Adrenal gland (tissue), 12 donors: Measurements from ENCODE around the gene PLEKHA5. TPM values are rescaled to one million over a fixed set of nuclear protein-coding genes. Genes with fewer than 3 reads are reported as not detected.

ENCODE experiments used
- DNase-seq, 7 donors: peaks; one replicate each; pipeline ENCODE4 v3.0.0-alpha.2; 2019 to 2020
- H3K27ac ChIP-seq, 5 donors: fragments of 200-600 bp; sonication (generic) in 4 of 5; 1 replicate in 3 of 5; 2 replicates in 2 of 5; pipeline versions ENCODE4 v1.5.1 to v1.8.0; 2016 to 2020; ENCODE audit warnings: mild to moderate bottlenecking in 1 of 5
- H3K27me3 ChIP-seq: fragments of 200-600 bp; 2 replicates; pipeline ENCODE4 v1.8.0; 2021
- H3K36me3 ChIP-seq, 2 donors: fragments of 200-600 bp; replicated peaks in 1 of 2; 1 replicate in 1 of 2; 2 replicates in 1 of 2; pipeline versions ENCODE4 v1.5.1 to v1.8.0; 2018 to 2022
- H3K4me1 ChIP-seq, 2 donors: fragments of 200-600 bp; replicated peaks in 1 of 2; 1 replicate in 1 of 2; 2 replicates in 1 of 2; pipeline versions ENCODE4 v1.5.1 to v1.8.0; 2018 to 2021
- H3K4me3 ChIP-seq, 4 donors: fragments of 200-600 bp; sonication (generic) in 3 of 4; one replicate each; pipeline ENCODE4 v1.5.1; 2016 to 2018
- H3K9me3 ChIP-seq, 3 donors: fragments of 200-600 bp; sonication (generic) in 1 of 3; replicated peaks in 1 of 3; 1 replicate in 2 of 3; 2 replicates in 1 of 3; pipeline versions ENCODE4 v1.5.1 to v1.8.0; 2016 to 2021
- POLR2A ChIP-seq, 2 donors: fragments of 450-650 bp; IDR thresholded peaks; one replicate each; pipeline ENCODE4 v1.6.1; 2017; ENCODE audit warnings: antibody characterized with exemption in 2 of 2, mild to moderate bottlenecking in 2 of 2, moderate library complexity in 1 of 2
- WGBS, 4 donors: extraction: QIAGEN DNeasy Blood & Tissue Kit in 2 of 4; methylation state at CpG; one replicate each; pipeline versions ENCODE4 v1.1.5 to v1.1.7; 2013 to 2017; 5-methylcytosine and 5-hydroxymethylcytosine counted together
- intact Hi-C, 2 donors: fragments of 100-400 bp; cut with DNase I; formaldehyde crosslinking; loops; one replicate each; pipeline versions ENCODE4 v1.14.1 to v1.15.0; 2022 to 2023
- polyA plus RNA-seq, 3 donors: library from polyadenylated mRNA; stranded (reverse); fragments of 200-250 nt in 2 of 3; fragments of 350-450 nt in 1 of 3; fragmentation: Illumina TruSeq in 1 of 3; extraction: RNeasy Lipid Tissue Mini Kit (QIAGEN cat#74804) in 1 of 3; gene quantifications; one replicate each; pipeline ENCODE4 v1.2.3, GENCODE V29; 2013 to 2014
- total RNA-seq, 9 donors: library from RNA; depleted of rRNA in 4 of 9; stranded (reverse); fragments of >200 nt in 4 of 9; fragments of 120-200 nt in 1 of 9; fragmentation: NEBNext Ultra II Directional in 1 of 9; extraction: Animal tissue kit (Norgen Biotek cat#: 25700) in 1 of 9; gene quantifications; one replicate each; pipeline versions ENCODE4 v1.1.0 to v1.2.4, GENCODE V29; 2013 to 2023
- TF ChIP-seq, protein P1 (sequence below), 6 experiments: fragments of 450-650 bp in 4 of 6; fragments of 200-600 bp in 2 of 6; sonication (generic) in 1 of 6; IDR thresholded peaks; 1 replicate in 5 of 6; 2 replicates in 1 of 6; pipeline versions ENCODE4 v1.5.1 to v1.8.0; 2016 to 2021; ENCODE audit warnings: antibody characterized with exemption in 6 of 6, mild to moderate bottlenecking in 2 of 6, moderate library complexity in 1 of 6
- donor health status: healthy with polysubstance abuse.
- donor health status: Bipolar disorder and iron deficiency.
- donor health status: DM: yes; HTN: yes; CAD: no.
- donor health status: DM: no; HTN: no; CAD: no.
- donor health status: DM: no; HTN: no; CAD: no.
- donor health status: DM: yes; HTN: yes; CAD: no.

Gene PLEKHA5
- total and polyA plus RNA-seq, 12 donors, result 26.1 to 165 (median 95.7) TPM

DNA sequence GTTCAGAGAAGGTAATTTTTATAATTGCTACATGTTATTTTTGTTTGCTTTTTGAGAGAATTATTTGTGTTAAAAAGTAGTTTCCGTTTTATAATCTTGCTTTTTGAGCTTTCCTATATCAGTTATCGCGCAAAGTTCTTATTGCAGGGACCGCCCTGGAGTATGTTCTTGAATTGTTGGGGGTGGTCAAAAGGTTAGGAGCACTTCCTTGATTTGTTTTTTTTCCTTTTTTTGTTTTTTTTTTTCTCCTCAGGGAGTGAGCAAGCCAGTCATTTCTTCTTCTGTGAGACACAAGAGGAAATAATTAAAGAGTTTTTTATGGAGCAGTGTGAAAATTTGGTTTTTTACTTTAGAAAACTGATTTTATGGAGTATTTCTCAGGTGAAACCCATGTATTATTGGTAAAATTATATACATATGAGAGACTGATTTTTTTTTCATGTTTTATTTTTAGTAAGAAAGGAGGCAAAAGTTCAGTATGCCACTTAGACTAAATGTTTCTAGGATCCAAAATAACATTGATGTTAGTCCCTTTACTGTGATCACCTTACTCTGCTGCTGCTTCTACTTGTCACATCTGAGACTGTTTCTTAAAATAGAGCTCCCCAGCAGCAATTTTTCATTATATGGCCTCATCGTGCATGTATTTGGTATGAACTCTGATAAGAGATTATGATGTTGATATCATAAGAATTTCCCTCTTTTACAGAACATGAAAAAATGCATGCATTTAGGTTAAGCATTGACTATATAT, 26.6 kb downstream of the PLEKHA5 start:
- no peak for DNase-seq
- intact Hi-C loops, result no loop called here
- peaks cover 11 to 40% of the 10 kb centered on the region in 2 donors for H3K4me1 ChIP-seq
- H3K4me3 ChIP-seq, result no peak overlapping the region
- no peaks in the 10 kb centered on the region for H3K36me3 ChIP-seq
- no peak overlapping the region for H3K27ac ChIP-seq
- no peaks in the 10 kb centered on the region for H3K27me3 ChIP-seq
- 51 to 69% (median 65%) methylated on average over 5 of the region's 5 CpGs for WGBS, 4 donors
- TF ChIP-seq, protein P1, sequence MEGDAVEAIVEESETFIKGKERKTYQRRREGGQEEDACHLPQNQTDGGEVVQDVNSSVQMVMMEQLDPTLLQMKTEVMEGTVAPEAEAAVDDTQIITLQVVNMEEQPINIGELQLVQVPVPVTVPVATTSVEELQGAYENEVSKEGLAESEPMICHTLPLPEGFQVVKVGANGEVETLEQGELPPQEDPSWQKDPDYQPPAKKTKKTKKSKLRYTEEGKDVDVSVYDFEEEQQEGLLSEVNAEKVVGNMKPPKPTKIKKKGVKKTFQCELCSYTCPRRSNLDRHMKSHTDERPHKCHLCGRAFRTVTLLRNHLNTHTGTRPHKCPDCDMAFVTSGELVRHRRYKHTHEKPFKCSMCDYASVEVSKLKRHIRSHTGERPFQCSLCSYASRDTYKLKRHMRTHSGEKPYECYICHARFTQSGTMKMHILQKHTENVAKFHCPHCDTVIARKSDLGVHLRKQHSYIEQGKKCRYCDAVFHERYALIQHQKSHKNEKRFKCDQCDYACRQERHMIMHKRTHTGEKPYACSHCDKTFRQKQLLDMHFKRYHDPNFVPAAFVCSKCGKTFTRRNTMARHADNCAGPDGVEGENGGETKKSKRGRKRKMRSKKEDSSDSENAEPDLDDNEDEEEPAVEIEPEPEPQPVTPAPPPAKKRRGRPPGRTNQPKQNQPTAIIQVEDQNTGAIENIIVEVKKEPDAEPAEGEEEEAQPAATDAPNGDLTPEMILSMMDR (IDR thresholded peaks at IDR 0.05), result no peak
- TF ChIP-seq POLR2A (IDR thresholded peaks at IDR 0.05), result no peak
- H3K9me3 ChIP-seq, result no peaks in the 10 kb centered on the region

DNA sequence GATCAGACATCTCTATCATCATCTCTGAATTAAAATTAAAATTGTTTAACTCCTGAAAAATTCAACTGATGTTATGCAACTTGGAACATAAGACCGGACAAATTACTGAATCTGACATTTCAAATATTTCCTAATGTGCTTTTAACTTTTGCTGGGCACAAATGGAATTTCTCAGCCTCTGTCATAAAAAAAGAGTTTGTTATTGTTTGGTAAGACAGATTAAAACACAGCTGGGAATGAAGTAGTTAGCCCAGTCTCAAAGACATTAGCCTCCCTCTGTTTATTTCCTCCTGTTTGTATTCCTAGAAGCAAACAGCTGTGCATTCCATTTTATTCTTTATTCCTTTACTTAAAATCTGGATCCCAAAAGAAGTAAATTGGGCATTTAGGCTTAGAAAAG, 29.4 kb downstream of the PLEKHA5 start:
- H3K36me3 ChIP-seq, result no peaks in the 10 kb centered on the region
- intact Hi-C loops, result no loop called here
- H3K27ac ChIP-seq, result peak overlapping the region in 2 of 5 donors; percentile 19 to 31
- TF ChIP-seq, protein P1 (IDR thresholded peaks at IDR 0.05), result no peak
- TF ChIP-seq POLR2A (IDR thresholded peaks at IDR 0.05), result no peak
- no peak overlapping the region for H3K4me3 ChIP-seq
- H3K4me1 ChIP-seq, result peaks cover 11 to 40% of the 10 kb centered on the region in 2 donors
- no peak for DNase-seq
- no peaks in the 10 kb centered on the region for H3K9me3 ChIP-seq
- no peaks in the 10 kb centered on the region for H3K27me3 ChIP-seq
- 19 to 30% (median 26%) methylated on average over 1 of the region's 1 CpG for WGBS, 4 donors

DNA sequence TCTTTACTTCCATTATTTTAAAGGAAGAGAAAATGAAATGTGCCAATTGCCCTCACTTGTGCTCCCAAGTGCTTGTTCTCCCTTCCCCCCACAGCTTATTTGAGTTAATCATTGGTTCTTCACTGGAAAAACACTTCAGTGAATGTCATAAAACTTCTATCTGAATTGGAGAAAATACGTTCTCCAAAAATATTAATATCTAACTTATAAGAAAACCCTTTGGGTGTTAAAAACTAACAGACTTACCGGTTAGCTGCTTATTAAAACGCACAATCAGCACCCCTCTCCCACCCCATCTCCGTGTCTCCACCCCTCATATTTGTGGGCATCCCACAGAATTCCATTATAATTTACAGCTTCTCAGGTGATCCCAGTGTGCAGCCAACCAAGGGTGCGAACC, 31.7 kb downstream of the PLEKHA5 start:
- no peak for DNase-seq
- WGBS, 4 donors, result 96 to 99% (median 98%) methylated on average over 5 of the region's 5 CpGs

DNA sequence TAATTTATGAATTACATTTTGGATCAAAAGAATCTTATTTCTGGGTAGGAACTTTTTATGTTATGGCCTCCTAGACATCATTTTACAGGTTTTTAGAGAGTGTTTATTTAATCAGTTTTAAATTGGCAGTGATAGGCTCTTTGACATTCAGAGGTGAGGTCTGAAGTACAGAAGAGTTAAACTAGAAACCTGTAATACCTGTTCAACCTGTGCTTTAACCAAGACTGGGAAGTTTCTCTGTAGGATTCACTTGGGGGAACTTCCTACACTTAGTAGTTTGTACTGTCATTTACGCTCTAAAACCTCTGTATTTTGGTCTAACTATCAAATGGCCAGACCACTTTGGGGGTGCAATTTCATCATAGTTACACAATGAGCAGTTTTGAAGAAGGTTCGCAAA, 35.9 kb downstream of the PLEKHA5 start:
- Histone ChIP-seq H3K4me3 (no peak overlapping the region), H3K27me3 (no peaks in the 10 kb centered on the region), H3K4me1 (peaks cover 0 to 27% of the 10 kb centered on the region in 2 donors), H3K36me3 (no peaks in the 10 kb centered on the region), H3K27ac (no peak overlapping the region), H3K9me3 (no peaks in the 10 kb centered on the region)
- no peak for DNase-seq
- intact Hi-C loops, result no loop called here
- WGBS, 4 donors, result 92 to 94% (median 93%) methylated on average over 2 of the region's 2 CpGs
- no peak for TF ChIP-seq POLR2A (IDR thresholded peaks at IDR 0.05)
- TF ChIP-seq, protein P1 (IDR thresholded peaks at IDR 0.05), result no peak

More for the DNA sequence above, 31.7 kb downstream of the PLEKHA5 start:
- Histone ChIP-seq H3K27me3 (no peaks in the 10 kb centered on the region), H3K4me1 (peaks cover 6 to 32% of the 10 kb centered on the region in 2 donors), H3K27ac (no peak overlapping the region), H3K36me3 (no peaks in the 10 kb centered on the region), H3K9me3 (no peaks in the 10 kb centered on the region), H3K4me3 (no peak overlapping the region)
- TF ChIP-seq, protein P1 (IDR thresholded peaks at IDR 0.05), result no peak
- TF ChIP-seq POLR2A (IDR thresholded peaks at IDR 0.05), result no peak
- intact Hi-C loops, result no loop called here
